ENCODE data around the gene CKB.

DNA sequence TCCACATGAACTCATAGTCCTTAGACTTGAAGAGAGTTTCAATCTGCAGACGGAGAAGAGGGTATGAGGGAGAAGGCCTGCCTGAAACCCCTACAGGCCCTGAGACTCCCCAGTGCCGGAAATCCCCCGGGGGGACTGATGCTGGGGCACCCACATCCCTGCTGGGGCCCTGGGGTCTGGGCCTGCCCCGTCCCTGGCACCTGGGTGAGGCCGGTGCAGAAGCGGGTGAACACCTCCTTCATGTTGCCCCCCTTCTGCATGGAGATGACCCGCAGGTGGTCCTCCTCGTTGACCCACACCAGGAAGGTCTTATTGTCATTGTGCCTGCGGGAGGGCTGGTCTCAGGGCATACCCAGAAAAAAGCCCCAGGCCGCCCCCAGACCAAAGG lies 2.4 kb downstream of the CKB start:
- TF ChIP-seq, protein P1, sequence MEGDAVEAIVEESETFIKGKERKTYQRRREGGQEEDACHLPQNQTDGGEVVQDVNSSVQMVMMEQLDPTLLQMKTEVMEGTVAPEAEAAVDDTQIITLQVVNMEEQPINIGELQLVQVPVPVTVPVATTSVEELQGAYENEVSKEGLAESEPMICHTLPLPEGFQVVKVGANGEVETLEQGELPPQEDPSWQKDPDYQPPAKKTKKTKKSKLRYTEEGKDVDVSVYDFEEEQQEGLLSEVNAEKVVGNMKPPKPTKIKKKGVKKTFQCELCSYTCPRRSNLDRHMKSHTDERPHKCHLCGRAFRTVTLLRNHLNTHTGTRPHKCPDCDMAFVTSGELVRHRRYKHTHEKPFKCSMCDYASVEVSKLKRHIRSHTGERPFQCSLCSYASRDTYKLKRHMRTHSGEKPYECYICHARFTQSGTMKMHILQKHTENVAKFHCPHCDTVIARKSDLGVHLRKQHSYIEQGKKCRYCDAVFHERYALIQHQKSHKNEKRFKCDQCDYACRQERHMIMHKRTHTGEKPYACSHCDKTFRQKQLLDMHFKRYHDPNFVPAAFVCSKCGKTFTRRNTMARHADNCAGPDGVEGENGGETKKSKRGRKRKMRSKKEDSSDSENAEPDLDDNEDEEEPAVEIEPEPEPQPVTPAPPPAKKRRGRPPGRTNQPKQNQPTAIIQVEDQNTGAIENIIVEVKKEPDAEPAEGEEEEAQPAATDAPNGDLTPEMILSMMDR (IDR thresholded peaks at IDR 0.05; ENCODE audit: insufficient read depth, low read length) = no peak
- TF ChIP-seq GABPA (IDR thresholded peaks at IDR 0.05; ENCODE audit: low read depth) (no peak), POLR2AphosphoS5 (IDR thresholded peaks at IDR 0.05; ENCODE audit: low read depth) (no peak)
- TF ChIP-seq, protein P2, sequence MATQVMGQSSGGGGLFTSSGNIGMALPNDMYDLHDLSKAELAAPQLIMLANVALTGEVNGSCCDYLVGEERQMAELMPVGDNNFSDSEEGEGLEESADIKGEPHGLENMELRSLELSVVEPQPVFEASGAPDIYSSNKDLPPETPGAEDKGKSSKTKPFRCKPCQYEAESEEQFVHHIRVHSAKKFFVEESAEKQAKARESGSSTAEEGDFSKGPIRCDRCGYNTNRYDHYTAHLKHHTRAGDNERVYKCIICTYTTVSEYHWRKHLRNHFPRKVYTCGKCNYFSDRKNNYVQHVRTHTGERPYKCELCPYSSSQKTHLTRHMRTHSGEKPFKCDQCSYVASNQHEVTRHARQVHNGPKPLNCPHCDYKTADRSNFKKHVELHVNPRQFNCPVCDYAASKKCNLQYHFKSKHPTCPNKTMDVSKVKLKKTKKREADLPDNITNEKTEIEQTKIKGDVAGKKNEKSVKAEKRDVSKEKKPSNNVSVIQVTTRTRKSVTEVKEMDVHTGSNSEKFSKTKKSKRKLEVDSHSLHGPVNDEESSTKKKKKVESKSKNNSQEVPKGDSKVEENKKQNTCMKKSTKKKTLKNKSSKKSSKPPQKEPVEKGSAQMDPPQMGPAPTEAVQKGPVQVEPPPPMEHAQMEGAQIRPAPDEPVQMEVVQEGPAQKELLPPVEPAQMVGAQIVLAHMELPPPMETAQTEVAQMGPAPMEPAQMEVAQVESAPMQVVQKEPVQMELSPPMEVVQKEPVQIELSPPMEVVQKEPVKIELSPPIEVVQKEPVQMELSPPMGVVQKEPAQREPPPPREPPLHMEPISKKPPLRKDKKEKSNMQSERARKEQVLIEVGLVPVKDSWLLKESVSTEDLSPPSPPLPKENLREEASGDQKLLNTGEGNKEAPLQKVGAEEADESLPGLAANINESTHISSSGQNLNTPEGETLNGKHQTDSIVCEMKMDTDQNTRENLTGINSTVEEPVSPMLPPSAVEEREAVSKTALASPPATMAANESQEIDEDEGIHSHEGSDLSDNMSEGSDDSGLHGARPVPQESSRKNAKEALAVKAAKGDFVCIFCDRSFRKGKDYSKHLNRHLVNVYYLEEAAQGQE (IDR thresholded peaks at IDR 0.05; ENCODE audit: insufficient replicate concordance, low read depth) = no peak
